ENCODE data around the gene PSTPIP1. TPM values are rescaled to one million over a fixed set of nuclear protein-coding genes. Genes with fewer than 3 reads are reported as not detected.

The PSTPIP1 gene
- total RNA-seq, 1 donor from 2014 or later, result 12.4 TPM

- H3K27me3 Mint-ChIP-seq (ENCODE audit: unreplicated experiment), result peaks cover 2% of the 10 kb centered on the region
Measured at GRCh38 chr15:76973362-76973743, 21.6 kb upstream of the PSTPIP1 start.

GRCh38 chr15:76973906-76974305 is 21.0 kb upstream of the PSTPIP1 start:
- no peak for TF ChIP-seq CTCF (IDR thresholded peaks at IDR 0.05; ENCODE audit: partially characterized antibody, unreplicated experiment)

More at GRCh38 chr15:76973362-76973743, 21.6 kb upstream of the PSTPIP1 start:
- DNase-seq, result peak; percentile 76
- Mint-ChIP-seq H3K9me3 (ENCODE audit: unreplicated experiment) (no peaks in the 10 kb centered on the region), H3K4me3 (ENCODE audit: unreplicated experiment) (no peak overlapping the region), H3K27ac (ENCODE audit: unreplicated experiment) (peak overlapping the region; percentile 57), H3K36me3 (ENCODE audit: unreplicated experiment) (peaks cover 5% of the 10 kb centered on the region), H3K4me1 (ENCODE audit: low read depth, unreplicated experiment) (no peaks in the 10 kb centered on the region)
- TF ChIP-seq CTCF (IDR thresholded peaks at IDR 0.05; ENCODE audit: partially characterized antibody, unreplicated experiment), result peak; percentile 74

GRCh38 chr15:76974456-76975036 is 20.4 kb upstream of the PSTPIP1 start:
- H3K27me3 Mint-ChIP-seq (ENCODE audit: unreplicated experiment), result peaks cover 3% of the 10 kb centered on the region
- peaks cover 10% of the 10 kb centered on the region for H3K36me3 Mint-ChIP-seq (ENCODE audit: unreplicated experiment)
- H3K27ac Mint-ChIP-seq (ENCODE audit: unreplicated experiment), result no peak overlapping the region
- no peak for DNase-seq
- H3K4me3 Mint-ChIP-seq (ENCODE audit: unreplicated experiment), result no peak overlapping the region
- no peaks in the 10 kb centered on the region for H3K9me3 Mint-ChIP-seq (ENCODE audit: unreplicated experiment)
- H3K4me1 Mint-ChIP-seq (ENCODE audit: low read depth, unreplicated experiment), result no peaks in the 10 kb centered on the region
- no peak for TF ChIP-seq CTCF (IDR thresholded peaks at IDR 0.05; ENCODE audit: partially characterized antibody, unreplicated experiment)

More at GRCh38 chr15:76973906-76974305, 21.0 kb upstream of the PSTPIP1 start:
- Mint-ChIP-seq H3K27ac (ENCODE audit: unreplicated experiment) (peak overlapping the region; percentile 57), H3K4me1 (ENCODE audit: low read depth, unreplicated experiment) (no peaks in the 10 kb centered on the region), H3K9me3 (ENCODE audit: unreplicated experiment) (no peaks in the 10 kb centered on the region), H3K36me3 (ENCODE audit: unreplicated experiment) (peaks cover 9% of the 10 kb centered on the region), H3K27me3 (ENCODE audit: unreplicated experiment) (peaks cover 3% of the 10 kb centered on the region), H3K4me3 (ENCODE audit: unreplicated experiment) (no peak overlapping the region)
- no peak for DNase-seq

- Mint-ChIP-seq H3K27ac (ENCODE audit: unreplicated experiment) (no peak overlapping the region), H3K9me3 (ENCODE audit: unreplicated experiment) (peaks cover 3% of the 10 kb centered on the region), H3K4me3 (ENCODE audit: unreplicated experiment) (no peak overlapping the region), H3K27me3 (ENCODE audit: unreplicated experiment) (peaks cover 3% of the 10 kb centered on the region), H3K4me1 (ENCODE audit: low read depth, unreplicated experiment) (no peaks in the 10 kb centered on the region), H3K36me3 (ENCODE audit: unreplicated experiment) (peaks cover 14% of the 10 kb centered on the region)
- TF ChIP-seq CTCF (IDR thresholded peaks at IDR 0.05; ENCODE audit: partially characterized antibody, unreplicated experiment), result no peak
- no peak for DNase-seq
Measured at GRCh38 chr15:76976141-76976540, 18.8 kb upstream of the PSTPIP1 start.

GRCh38 chr15:76976572-76977270 is 18.2 kb upstream of the PSTPIP1 start:
- peaks cover 3% of the 10 kb centered on the region for H3K27me3 Mint-ChIP-seq (ENCODE audit: unreplicated experiment)
- peaks cover 3% of the 10 kb centered on the region for H3K9me3 Mint-ChIP-seq (ENCODE audit: unreplicated experiment)
- no peak for DNase-seq
- no peak for TF ChIP-seq CTCF (IDR thresholded peaks at IDR 0.05; ENCODE audit: partially characterized antibody, unreplicated experiment)
- no peaks in the 10 kb centered on the region for H3K4me1 Mint-ChIP-seq (ENCODE audit: low read depth, unreplicated experiment)
- peaks cover 14% of the 10 kb centered on the region for H3K36me3 Mint-ChIP-seq (ENCODE audit: unreplicated experiment)
- H3K27ac Mint-ChIP-seq (ENCODE audit: unreplicated experiment), result no peak overlapping the region
- no peak overlapping the region for H3K4me3 Mint-ChIP-seq (ENCODE audit: unreplicated experiment)
